Mononuclear cell (primary cell): Measurements from ENCODE around the gene NFAM1. TPM values are rescaled to one million over a fixed set of nuclear protein-coding genes. Genes with fewer than 3 reads are reported as not detected.

Experiments
- H3K27me3 ChIP-seq: 2 replicates; pipeline ENCODE4 v1.6.0; 2011; ENCODE audit warnings: low read length, control low read depth; ENCODE audit not compliant: insufficient read depth
- H3K4me1 ChIP-seq: 2 replicates; pipeline ENCODE4 v1.5.1; 2011; ENCODE audit warnings: mild to moderate bottlenecking, low read length, control low read depth; ENCODE audit not compliant: insufficient read depth
- H3K4me3 ChIP-seq: 2 replicates; pipeline ENCODE4 v1.5.1; 2011; ENCODE audit warnings: mild to moderate bottlenecking, low read length, moderate library complexity
- H3K9me3 ChIP-seq: 2 replicates; pipeline ENCODE4 v1.5.1; 2011; ENCODE audit warnings: low read depth, mild to moderate bottlenecking, control low read depth, low read length
- total RNA-seq: library from RNA; depleted of rRNA; stranded (reverse); fragments of >200 nt; gene quantifications from one replicate; pipeline ENCODE4 v1.2.3, GENCODE V29; 2012

Gene NFAM1
- total RNA-seq, 1 donor, result 14.2 TPM

GRCh38 chr22:42347281-42347824 lies 84.8 kb downstream of the NFAM1 start:
- peaks cover 7% of the 10 kb centered on the region for H3K27me3 ChIP-seq
- H3K4me1 ChIP-seq, result no peaks in the 10 kb centered on the region
- no peaks in the 10 kb centered on the region for H3K9me3 ChIP-seq
- H3K4me3 ChIP-seq, result no peak overlapping the region

GRCh38 chr22:42346722-42347121 lies 85.5 kb downstream of the NFAM1 start:
- H3K4me3 ChIP-seq, result no peak overlapping the region
- peaks cover 13% of the 10 kb centered on the region for H3K27me3 ChIP-seq
- H3K4me1 ChIP-seq, result no peaks in the 10 kb centered on the region
- H3K9me3 ChIP-seq, result no peaks in the 10 kb centered on the region

GRCh38 chr22:42345458-42345857 lies 86.7 kb downstream of the NFAM1 start:
- Histone ChIP-seq H3K4me3 (no peak overlapping the region), H3K4me1 (no peaks in the 10 kb centered on the region), H3K9me3 (no peaks in the 10 kb centered on the region), H3K27me3 (peaks cover 13% of the 10 kb centered on the region)

- no peaks in the 10 kb centered on the region for H3K9me3 ChIP-seq
- peaks cover 13% of the 10 kb centered on the region for H3K27me3 ChIP-seq
- no peaks in the 10 kb centered on the region for H3K4me1 ChIP-seq
- no peak overlapping the region for H3K4me3 ChIP-seq
These were observed 87.8 kb downstream of the NFAM1 start for GRCh38 chr22:42344361-42344905.

- no peak overlapping the region for H3K4me3 ChIP-seq
- H3K9me3 ChIP-seq, result no peaks in the 10 kb centered on the region
- no peaks in the 10 kb centered on the region for H3K4me1 ChIP-seq
- H3K27me3 ChIP-seq, result peaks cover 13% of the 10 kb centered on the region
These were observed 88.6 kb downstream of the NFAM1 start for GRCh38 chr22:42343531-42344081.

GRCh38 chr22:42343121-42343454 lies 89.1 kb downstream of the NFAM1 start:
- Histone ChIP-seq H3K4me3 (no peak overlapping the region), H3K4me1 (no peaks in the 10 kb centered on the region), H3K27me3 (peaks cover 13% of the 10 kb centered on the region), H3K9me3 (no peaks in the 10 kb centered on the region)

GRCh38 chr22:42342426-42343120 lies 89.6 kb downstream of the NFAM1 start:
- Histone ChIP-seq H3K9me3 (no peaks in the 10 kb centered on the region), H3K4me3 (no peak overlapping the region), H3K4me1 (no peaks in the 10 kb centered on the region), H3K27me3 (peaks cover 13% of the 10 kb centered on the region)

- Histone ChIP-seq H3K4me3 (no peak overlapping the region), H3K4me1 (no peaks in the 10 kb centered on the region), H3K27me3 (peaks cover 13% of the 10 kb centered on the region), H3K9me3 (no peaks in the 10 kb centered on the region)
These were observed 90.4 kb downstream of the NFAM1 start for GRCh38 chr22:42341779-42342178.

GRCh38 chr22:42340829-42341383 lies 91.3 kb downstream of the NFAM1 start:
- Histone ChIP-seq H3K9me3 (no peaks in the 10 kb centered on the region), H3K27me3 (peaks cover 13% of the 10 kb centered on the region), H3K4me1 (no peaks in the 10 kb centered on the region), H3K4me3 (no peak overlapping the region)

GRCh38 chr22:42340150-42340549 lies 92.1 kb downstream of the NFAM1 start:
- Histone ChIP-seq H3K4me1 (no peaks in the 10 kb centered on the region), H3K4me3 (no peak overlapping the region), H3K9me3 (no peaks in the 10 kb centered on the region), H3K27me3 (peaks cover 13% of the 10 kb centered on the region)

GRCh38 chr22:42338479-42338878 lies 93.7 kb downstream of the NFAM1 start:
- H3K4me1 ChIP-seq, result no peaks in the 10 kb centered on the region
- H3K4me3 ChIP-seq, result no peak overlapping the region
- no peaks in the 10 kb centered on the region for H3K9me3 ChIP-seq
- peaks cover 13% of the 10 kb centered on the region for H3K27me3 ChIP-seq

- peaks cover 5% of the 10 kb centered on the region for H3K27me3 ChIP-seq
- no peak overlapping the region for H3K4me3 ChIP-seq
- H3K4me1 ChIP-seq, result no peaks in the 10 kb centered on the region
- no peaks in the 10 kb centered on the region for H3K9me3 ChIP-seq
These were observed 94.8 kb downstream of the NFAM1 start for GRCh38 chr22:42337356-42337755.

GRCh38 chr22:42336527-42337227 lies 95.5 kb downstream of the NFAM1 start:
- H3K9me3 ChIP-seq, result no peaks in the 10 kb centered on the region
- H3K27me3 ChIP-seq, result no peaks in the 10 kb centered on the region

GRCh38 chr22:42335839-42336378 lies 96.3 kb downstream of the NFAM1 start:
- Histone ChIP-seq H3K9me3 (no peaks in the 10 kb centered on the region), H3K27me3 (no peaks in the 10 kb centered on the region), H3K4me3 (no peak overlapping the region), H3K4me1 (no peaks in the 10 kb centered on the region)

More at GRCh38 chr22:42336527-42337227, 95.5 kb downstream of the NFAM1 start:
- no peaks in the 10 kb centered on the region for H3K4me1 ChIP-seq
- no peak overlapping the region for H3K4me3 ChIP-seq
